B cell (primary cell): ENCODE data around the gene KCNC4.

Experiments
- EZH2 ChIP-seq: IDR thresholded peaks from 2 replicates; pipeline ENCODE4 v1.6.1; 2012; ENCODE audit warnings: borderline replicate concordance, low read depth, mild to moderate bottlenecking, moderate library complexity, low read length; ENCODE audit not compliant: insufficient read depth, poor library complexity, severe bottlenecking
- TF ChIP-seq, protein P1 (sequence below): fragments of 200-600 bp; IDR thresholded peaks from one replicate; pipeline ENCODE4 v1.8.0; 2022; ENCODE audit warnings: antibody characterized with exemption, mild to moderate bottlenecking

DNA sequence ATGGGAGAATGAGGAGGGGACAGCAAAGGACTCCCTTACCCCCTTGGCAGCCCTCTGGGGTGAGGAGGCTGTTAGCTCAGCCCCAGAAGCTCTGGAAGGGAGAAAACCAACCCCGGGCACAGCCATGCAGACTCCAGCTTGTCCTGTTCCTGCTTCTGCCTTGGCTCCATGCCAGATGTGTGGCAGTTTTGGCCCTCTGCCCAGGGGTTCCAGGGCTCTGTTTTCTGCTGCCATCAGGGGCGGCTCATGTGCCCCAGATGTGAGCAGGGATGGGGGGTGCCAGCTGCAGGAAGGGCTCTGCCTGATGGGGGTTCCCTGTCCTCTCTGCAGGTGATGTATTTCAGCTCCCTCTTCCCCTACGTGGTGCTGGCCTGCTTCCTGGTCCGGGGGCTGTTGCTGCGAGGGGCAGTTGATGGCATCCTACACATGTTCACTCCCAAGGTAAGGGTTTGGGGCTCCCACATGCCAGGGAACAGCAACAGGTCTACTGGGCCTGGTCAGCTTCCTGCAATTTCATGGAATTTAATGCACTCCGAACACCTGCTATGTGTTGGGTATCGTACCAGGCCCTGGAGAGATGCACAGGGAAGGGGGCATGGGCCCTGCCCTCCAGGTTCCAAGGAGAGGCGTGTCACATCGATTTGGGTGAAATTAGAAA lies 33.7 kb upstream of the KCNC4 start:
- no peak for TF ChIP-seq EZH2
- TF ChIP-seq, protein P1, sequence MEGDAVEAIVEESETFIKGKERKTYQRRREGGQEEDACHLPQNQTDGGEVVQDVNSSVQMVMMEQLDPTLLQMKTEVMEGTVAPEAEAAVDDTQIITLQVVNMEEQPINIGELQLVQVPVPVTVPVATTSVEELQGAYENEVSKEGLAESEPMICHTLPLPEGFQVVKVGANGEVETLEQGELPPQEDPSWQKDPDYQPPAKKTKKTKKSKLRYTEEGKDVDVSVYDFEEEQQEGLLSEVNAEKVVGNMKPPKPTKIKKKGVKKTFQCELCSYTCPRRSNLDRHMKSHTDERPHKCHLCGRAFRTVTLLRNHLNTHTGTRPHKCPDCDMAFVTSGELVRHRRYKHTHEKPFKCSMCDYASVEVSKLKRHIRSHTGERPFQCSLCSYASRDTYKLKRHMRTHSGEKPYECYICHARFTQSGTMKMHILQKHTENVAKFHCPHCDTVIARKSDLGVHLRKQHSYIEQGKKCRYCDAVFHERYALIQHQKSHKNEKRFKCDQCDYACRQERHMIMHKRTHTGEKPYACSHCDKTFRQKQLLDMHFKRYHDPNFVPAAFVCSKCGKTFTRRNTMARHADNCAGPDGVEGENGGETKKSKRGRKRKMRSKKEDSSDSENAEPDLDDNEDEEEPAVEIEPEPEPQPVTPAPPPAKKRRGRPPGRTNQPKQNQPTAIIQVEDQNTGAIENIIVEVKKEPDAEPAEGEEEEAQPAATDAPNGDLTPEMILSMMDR = no peak
